K562 (cell line): ENCODE results near the gene GSK3B. TPM values are rescaled to one million over a fixed set of nuclear protein-coding genes. Genes with fewer than 3 reads are reported as not detected.

Source experiments
- ATAC-seq: fragments of 200-7000 bp; cut with Tn5 transposase; 3 replicates; pipeline ENCODE4 v1.9.1; 2020; ENCODE audit warnings: moderate library complexity
- BruUV-seq: library from RNA; stranded (reverse); fragments of 400-500 nt; replicated peaks from 2 replicates; lab custom pipeline; 2021; lab: Mats Ljungman, UMichigan
- CTCF ChIA-PET: fragments of 300-600 bp; formaldehyde crosslinking; extraction: SDS; loops from one replicate; lab custom pipeline; 2021; ENCODE audit warnings: low intra/inter-chr PET ratio; lab: Yijun Ruan, JAX
- POLR2A ChIA-PET: fragments of 300-600, 350-650 bp; sonication (Branson Sonifier 250); formaldehyde crosslinking; extraction: SDS; loops from one replicate; lab custom pipeline; 2021; ENCODE audit warnings: antibody characterized with exemption, inconsistent platforms; lab: Yijun Ruan, JAX
- DNase-seq, 4 experiments: peaks; one replicate each; pipeline versions ENCODE4 v3.0.0 to v3.0.0-alpha.2; 2011 to 2018; ENCODE audit warnings: low spot score in 3 of 4, mixed read lengths in 3 of 4; ENCODE audit errors: extremely low read depth in 1 of 4
- FAIRE-seq: peaks from 2 replicates; lab custom pipeline; 2011; peaks lifted over from hg19 to GRCh38; lab: Jason Lieb, UNC
- H2AFZ ChIP-seq: 2 replicates; pipeline ENCODE4 v1.6.0; 2011; ENCODE audit warnings: low read depth, low read length, control low read depth, inconsistent platforms
- H3K27ac ChIP-seq: fragments of 200-600 bp; 3 replicates; pipeline ENCODE4 v1.8.0; 2011; ENCODE audit warnings: low read depth, mild to moderate bottlenecking, control low read depth, inconsistent platforms, low read length, moderate library complexity, mixed read lengths; ENCODE audit errors: extremely low read depth
- H3K27me3 ChIP-seq, 2 experiments: fragments of 300-600 bp in 1 of 2; 2 replicates in 1 of 2; 3 replicates in 1 of 2; pipeline versions ENCODE4 v1.6.0 to v1.8.0; 2011; ENCODE audit warnings: inconsistent platforms in 2 of 2, low read length in 2 of 2, mild to moderate bottlenecking in 1 of 2, mixed read lengths in 1 of 2, moderate library complexity in 1 of 2; ENCODE audit not compliant: control insufficient read depth in 2 of 2, insufficient read depth in 2 of 2
- H3K36me3 ChIP-seq: fragments of 300-600 bp; 3 replicates; pipeline ENCODE4 v1.8.0; 2011; ENCODE audit warnings: mild to moderate bottlenecking, low read length, inconsistent platforms; ENCODE audit not compliant: control insufficient read depth, insufficient read depth
- H3K4me1 ChIP-seq, 2 experiments: fragments of 200-600 bp in 1 of 2; replicated peaks in 1 of 2; 2 replicates in 1 of 2; 3 replicates in 1 of 2; pipeline versions ENCODE4 v1.5.1 to v1.8.0; 2011; ENCODE audit warnings: inconsistent platforms in 2 of 2, low read length in 2 of 2, mild to moderate bottlenecking in 1 of 2, mixed read lengths in 1 of 2, moderate library complexity in 1 of 2; ENCODE audit not compliant: control insufficient read depth in 2 of 2, insufficient read depth in 2 of 2
- H3K4me2 ChIP-seq: 2 replicates; pipeline ENCODE4 v1.6.1; 2011; ENCODE audit warnings: low read length, control low read depth, inconsistent platforms, mixed read lengths; ENCODE audit not compliant: insufficient read depth
- H3K4me3 ChIP-seq: fragments of 200-600 bp; sonication (generic), shearing (Covaris generic); 2 replicates; pipeline ENCODE4 v1.5.1; 2016; ENCODE audit warnings: control low read depth, inconsistent platforms
- H3K79me2 ChIP-seq: fragments of 200-600 bp; 3 replicates; pipeline ENCODE4 v1.8.0; 2011; ENCODE audit warnings: low read length, inconsistent platforms; ENCODE audit not compliant: control insufficient read depth, insufficient read depth
- H3K9ac ChIP-seq, 2 experiments: 2 replicates each; pipeline versions ENCODE4 v1.6.0 to v1.6.1; 2011; ENCODE audit warnings: low read depth in 2 of 2, low read length in 2 of 2, control low read depth in 1 of 2, inconsistent platforms in 1 of 2, mild to moderate bottlenecking in 1 of 2, mixed read lengths in 1 of 2; ENCODE audit not compliant: insufficient read depth in 1 of 2
- H3K9me1 ChIP-seq: one replicate; pipeline ENCODE4 v1.6.0; 2011; ENCODE audit warnings: inconsistent platforms, mild to moderate bottlenecking, low read length, moderate library complexity; ENCODE audit not compliant: control insufficient read depth, insufficient read depth
- H3K9me3 ChIP-seq: replicated peaks from 2 replicates; pipeline ENCODE4 v1.5.1; 2011; ENCODE audit warnings: low read depth, low read length, inconsistent platforms; ENCODE audit not compliant: control insufficient read depth, insufficient read depth
- H4K20me1 ChIP-seq: replicated peaks from 2 replicates; pipeline ENCODE4 v1.6.1; 2011; ENCODE audit warnings: low read length, inconsistent platforms, mixed read lengths; ENCODE audit not compliant: control insufficient read depth, insufficient read depth
- BRD9 ChIP-seq: fragments of 450-650 bp; IDR thresholded peaks from 2 replicates; pipeline ENCODE4 v1.6.1; 2018; ENCODE audit warnings: low read depth; ENCODE audit not compliant: partially characterized antibody
- CEBPG ChIP-seq, 3 experiments: fragments of 200-800 bp in 1 of 3; sonication (Bioruptor generic) in 1 of 3; sonication (generic) in 1 of 3; formaldehyde crosslinking in 1 of 3; IDR thresholded peaks in 2 of 3; conservative IDR thresholded peaks in 1 of 3; 2 replicates each; pipeline versions ENCODE4 v1.6.1 to v1.8.0; 2016 to 2022; ENCODE audit warnings: missing compliant biosample characterization in 2 of 3, missing genetic modification characterization in 2 of 3, mild to moderate bottlenecking in 1 of 3, missing genetic modification reagents in 1 of 3
- CREBBP ChIP-seq: IDR thresholded peaks from one replicate; pipeline ENCODE4 v1.6.1; 2012; ENCODE audit warnings: low read depth, mild to moderate bottlenecking, control low read depth, inconsistent platforms, low read length
- HDAC3 ChIP-seq: fragments of 450-650 bp; IDR thresholded peaks from 2 replicates; pipeline ENCODE4 v1.6.1; 2018; ENCODE audit warnings: borderline replicate concordance, mild to moderate bottlenecking, moderate library complexity; ENCODE audit not compliant: partially characterized antibody
- HMGN3 ChIP-seq: IDR thresholded peaks from 2 replicates; pipeline ENCODE4 v1.6.1; 2011; ENCODE audit warnings: borderline replicate concordance, low read depth, mild to moderate bottlenecking, mixed read lengths, low read length; ENCODE audit not compliant: insufficient read length; ENCODE audit errors: extremely low read depth
- LEF1 ChIP-seq: fragments of 450-650 bp; IDR thresholded peaks from 2 replicates; pipeline ENCODE4 v1.6.1; 2016; ENCODE audit warnings: mild to moderate bottlenecking
- NCOA2 ChIP-seq, 2 experiments: fragments of 450-650 bp; IDR thresholded peaks; 2 replicates each; pipeline ENCODE4 v1.6.1; 2018; ENCODE audit warnings: mild to moderate bottlenecking in 2 of 2, moderate library complexity in 1 of 2; ENCODE audit not compliant: partially characterized antibody in 2 of 2
- PYGO2 ChIP-seq: fragments of 450-650 bp; IDR thresholded peaks from 2 replicates; pipeline ENCODE4 v1.6.1; 2016; ENCODE audit warnings: mild to moderate bottlenecking, missing genetic modification characterization, moderate library complexity, missing compliant biosample characterization
- SMAD4 ChIP-seq: fragments of 250-450 bp; sonication (Bioruptor Pico); conservative IDR thresholded peaks from 2 replicates; pipeline ENCODE4 v1.8.0; 2021; ENCODE audit warnings: inconsistent platforms, mild to moderate bottlenecking, moderate library complexity
- SMARCE1 ChIP-seq: fragments of 450-650 bp; IDR thresholded peaks from 2 replicates; pipeline ENCODE4 v1.7.1; 2016; ENCODE audit warnings: mild to moderate bottlenecking
- SREBF1 ChIP-seq: fragments of 150-350 bp; IDR thresholded peaks from 2 replicates; pipeline ENCODE4 v1.6.1; 2014; ENCODE audit warnings: antibody characterized with exemption, low read depth, low read length, borderline replicate concordance
- SRSF3 ChIP-seq: fragments of 200-400 bp; formaldehyde crosslinking; IDR thresholded peaks from 2 replicates; pipeline ENCODE4 v1.6.1; 2016; ENCODE audit warnings: mild to moderate bottlenecking, low read length, moderate library complexity; ENCODE audit not compliant: insufficient read depth
- TOE1 ChIP-seq, 2 experiments: fragments of 450-650 bp in 1 of 2; sonication (generic) in 1 of 2; formaldehyde crosslinking in 1 of 2; IDR thresholded peaks; 2 replicates each; pipeline versions ENCODE4 v1.7.1 to v1.8.0; 2016 to 2022; ENCODE audit warnings: borderline replicate concordance in 2 of 2, mild to moderate bottlenecking in 2 of 2, antibody characterized with exemption in 1 of 2, inconsistent platforms in 1 of 2, low read depth in 1 of 2, missing genetic modification reagents in 1 of 2, moderate library complexity in 1 of 2
- ZNF174 ChIP-seq: fragments of 250-450 bp; sonication (Bioruptor Pico); IDR thresholded peaks from 2 replicates; pipeline ENCODE4 v1.4.0; 2020; ENCODE audit warnings: mild to moderate bottlenecking
- ZNF561 ChIP-seq: fragments of 450-650 bp; formaldehyde crosslinking; conservative IDR thresholded peaks from 2 replicates; pipeline ENCODE4 v1.4.0; 2020; ENCODE audit warnings: mild to moderate bottlenecking, moderate library complexity
- WGBS: fragments of 100-300 bp; shearing (Covaris generic); methylation state at CpG from one replicate; pipeline ENCODE4 v1.1.6; 2016; ENCODE audit warnings: low coverage, mixed read lengths; ENCODE audit not compliant: insufficient coverage; ENCODE audit errors: missing lambda C conversion rate; 5-methylcytosine and 5-hydroxymethylcytosine counted together
- in situ Hi-C: fragments of 300-500 bp; cut with MboI; formaldehyde crosslinking; loops from 4 replicates; pipeline ENCODE4 v1.15.0; 2018; ENCODE audit warnings: inconsistent platforms, mixed read lengths
- intact Hi-C: fragments of 100-400 bp; cut with micrococcal nuclease; formaldehyde crosslinking; loops from 2 replicates; pipeline ENCODE4 v1.14.2; 2022
- polyA plus RNA-seq, 8 experiments: library from polyadenylated mRNA; depleted of rRNA in 4 of 8; stranded (reverse) in 5 of 8; unstranded in 3 of 8; fragments of >200 nt; fragmentation: Nextera tagmentation in 2 of 8; fragmentation: Illumina TruSeq in 1 of 8; extraction: Ambion mirVana in 2 of 8; extraction: Trizol in 1 of 8; gene quantifications; 2 replicates each; pipeline versions ENCODE4 v1.2.1 to v1.2.3, GENCODE V29; 2011 to 2014; ENCODE audit warnings: inconsistent platforms in 1 of 8, missing spikeins in 1 of 8
- total RNA-seq, 7 experiments: library from RNA; depleted of rRNA in 6 of 7; stranded (reverse); fragments of >200 nt in 6 of 7; fragmentation: Illumina TruSeq in 2 of 7; extraction: Trizol in 2 of 7; gene quantifications; 2 replicates each; pipeline versions ENCODE4 v1.2.1 to v1.2.3, GENCODE V29; 2011 to 2021; ENCODE audit warnings: low replicate concordance in 1 of 7

The GSK3B gene
- total and polyA plus RNA-seq, 9 of the 15 experiments (the other 6 are each of a cell fraction or from before 2014, with no cell fraction given), result 4.7 to 25.0 (median 18.7) TPM

- no peaks in the 10 kb centered on the region; a peak in 1 of 5 replicates for H3K4me1 ChIP-seq
- H3K27me3 ChIP-seq, result no peaks in the 10 kb centered on the region
- H3K36me3 ChIP-seq, result no peaks in the 10 kb centered on the region
- DNase-seq, result no peak
- H3K79me2 ChIP-seq, result peaks cover 94% of the 10 kb centered on the region
- 100% methylated on average over 1 of the region's 1 CpG for WGBS
- no peak overlapping the region for H2AFZ ChIP-seq
- intact Hi-C loops, result no loop called here
- H4K20me1 ChIP-seq, result no peaks in the 10 kb centered on the region
- no peak overlapping the region for H3K4me3 ChIP-seq
- TF ChIP-seq SRSF3 (no peak), TOE1 (IDR thresholded peaks at IDR 0.05; ENCODE audit: borderline replicate concordance) (no peak), TOE1 (CRISPR knock-in tag; IDR thresholded peaks at IDR 0.05; ENCODE audit: borderline replicate concordance, low read depth) (no peak), HDAC3 (no peak)
- TF ChIP-seq, all 486 proteins: peak for 0
- no peak overlapping the region for H3K4me2 ChIP-seq
- POLR2A ChIA-PET, result no interaction called here
- 0 out of 2 replicates have a peak, but pooled peaks cover 4% of the 10 kb centered on the region for H3K9me3 ChIP-seq
- ATAC-seq, result no peak
- H3K9ac ChIP-seq, result no peak overlapping the region
- H3K9me1 ChIP-seq, result no peaks in the 10 kb centered on the region
- CTCF ChIA-PET, result no interaction called here
- no peak for FAIRE-seq
- no peak overlapping the region for H3K27ac ChIP-seq
- in situ Hi-C loops, result no loop called here
- no TSS peak for BruUV-seq
These were observed 46.6 kb downstream of the GSK3B start for GRCh38 chr3:120047686-120048085.

GRCh38 chr3:120040813-120041377, 53.4 kb downstream of the GSK3B start:
- H3K27me3 ChIP-seq, result no peaks in the 10 kb centered on the region
- H3K4me3 ChIP-seq, result no peak overlapping the region
- H3K79me2 ChIP-seq, result peaks cover 86% of the 10 kb centered on the region
- WGBS, result 95% methylated on average over 6 of the region's 8 CpGs
- POLR2A ChIA-PET, result no interaction called here
- ATAC-seq (no peak), DNase-seq (no peak), FAIRE-seq (no peak)
- no peak overlapping the region for H3K9ac ChIP-seq
- intact Hi-C loops, result no loop called here
- in situ Hi-C loops, result no loop called here
- H2AFZ ChIP-seq, result no peak overlapping the region
- H3K9me1 ChIP-seq, result no peaks in the 10 kb centered on the region
- CTCF ChIA-PET, result no interaction called here
- BruUV-seq, result no TSS peak
- no peaks in the 10 kb centered on the region for H3K4me1 ChIP-seq
- no peak overlapping the region for H3K27ac ChIP-seq
- peaks cover 13% of the 10 kb centered on the region for H3K9me3 ChIP-seq
- no peaks in the 10 kb centered on the region for H3K36me3 ChIP-seq
- H4K20me1 ChIP-seq, result no peaks in the 10 kb centered on the region
- H3K4me2 ChIP-seq, result no peak overlapping the region
- TF ChIP-seq BRD9, result no peak
- TF ChIP-seq SMAD4 (CRISPR knock-in tag), result no peak
- TF ChIP-seq ZNF561 (CRISPR knock-in tag), result no peak
- no peak for TF ChIP-seq LEF1
- no peak for TF ChIP-seq CREBBP
- no peak for TF ChIP-seq ZNF174
- TF ChIP-seq HMGN3, result no peak
- no peak for TF ChIP-seq SREBF1
- TF ChIP-seq PYGO2 (tag), result no peak
- TF ChIP-seq SMARCE1, result no peak
- no peak for TF ChIP-seq CEBPG (CRISPR knock-in tag; IDR thresholded peaks at IDR 0.05)
- TF ChIP-seq CEBPG (tag; conservative IDR thresholded peaks at IDR 0.05 in 1 of 2, IDR thresholded peaks at IDR 0.05 in 1 of 2), result no peak
- TF ChIP-seq NCOA2 (IDR thresholded peaks at IDR 0.05; ENCODE audit: partially characterized antibody in 2 of 2), result no peak
